ENCODE data around the gene TSPO.

The TSPO gene

GRCh38 chr22:43157874-43158546 lies 6.7 kb downstream of the TSPO start:
- DNase-seq (ENCODE audit: low spot score) = no peak
- in situ Hi-C loops (cut with MboI; ENCODE audit: low pct_unique_long_range_greater_than_20kb, low sequenced_read_pairs, unreplicated experiment) = no loop called here
- TF ChIP-seq CTCF (IDR thresholded peaks at IDR 0.05; ENCODE audit: extremely low read depth, insufficient read depth, missing control alignments) = no peak

- in situ Hi-C loops (cut with MboI; ENCODE audit: low pct_unique_long_range_greater_than_20kb, low sequenced_read_pairs, unreplicated experiment) = no loop called here
- TF ChIP-seq CTCF (IDR thresholded peaks at IDR 0.05; ENCODE audit: extremely low read depth, insufficient read depth, missing control alignments) = no peak
Observed at GRCh38 chr22:43158778-43159483, 7.6 kb downstream of the TSPO start.

GRCh38 chr22:43159484-43160178 lies 8.3 kb downstream of the TSPO start:
- TF ChIP-seq CTCF (IDR thresholded peaks at IDR 0.05; ENCODE audit: extremely low read depth, insufficient read depth, missing control alignments) = peak; percentile 32
- DNase-seq (ENCODE audit: low spot score) = no peak
- in situ Hi-C loops (cut with MboI; ENCODE audit: low pct_unique_long_range_greater_than_20kb, low sequenced_read_pairs, unreplicated experiment) = no loop called here

More at GRCh38 chr22:43158778-43159483, 7.6 kb downstream of the TSPO start:
- DNase-seq (ENCODE audit: low spot score) = no peak

- in situ Hi-C loops (cut with MboI; ENCODE audit: low pct_unique_long_range_greater_than_20kb, low sequenced_read_pairs, unreplicated experiment) = no loop called here
- DNase-seq (ENCODE audit: low spot score) = no peak
- no peak for TF ChIP-seq CTCF (IDR thresholded peaks at IDR 0.05; ENCODE audit: extremely low read depth, insufficient read depth, missing control alignments)
Observed at GRCh38 chr22:43160497-43161126, 9.3 kb downstream of the TSPO start.

- in situ Hi-C loops (cut with MboI; ENCODE audit: low pct_unique_long_range_greater_than_20kb, low sequenced_read_pairs, unreplicated experiment) = no loop called here
- DNase-seq (ENCODE audit: low spot score) = no peak
- no peak for TF ChIP-seq CTCF (IDR thresholded peaks at IDR 0.05; ENCODE audit: extremely low read depth, insufficient read depth, missing control alignments)
Observed at GRCh38 chr22:43162412-43163150, 11.2 kb downstream of the TSPO start.
